SJCRH30 (cell line): Measurements from ENCODE around the gene SELP. TPM values are rescaled to one million over a fixed set of nuclear protein-coding genes. Genes with fewer than 3 reads are reported as not detected.
"Not testable (repeated sequence)": the region's sequence is repeated elsewhere in the genome, so short reads cannot be mapped to it uniquely, and the experiment has no call there.

ENCODE experiments used
- DNase-seq, 2 experiments: peaks; one replicate each; pipeline ENCODE4 v3.0.0-alpha.2; 2015 to 2020
- H3K27ac ChIP-seq: fragments of 250-450 bp; sonication (Bioruptor Pico); 2 replicates; pipeline ENCODE4 v1.5.1; 2020; ENCODE audit warnings: mild to moderate bottlenecking, moderate library complexity
- H3K27me3 ChIP-seq: fragments of 250-450 bp; sonication (Bioruptor Pico); 2 replicates; pipeline ENCODE4 v1.5.1; 2020; ENCODE audit warnings: mild to moderate bottlenecking, moderate library complexity
- H3K36me3 ChIP-seq: fragments of 250-450 bp; sonication (Bioruptor Pico); 2 replicates; pipeline ENCODE4 v1.5.1; 2020; ENCODE audit warnings: mild to moderate bottlenecking, moderate library complexity
- H3K4me1 ChIP-seq: fragments of 250-450 bp; sonication (Bioruptor Pico); 2 replicates; pipeline ENCODE4 v1.5.1; 2020; ENCODE audit warnings: mild to moderate bottlenecking, moderate library complexity
- H3K4me3 ChIP-seq: fragments of 250-450 bp; sonication (Bioruptor Pico); 2 replicates; pipeline ENCODE4 v1.5.1; 2020; ENCODE audit warnings: mild to moderate bottlenecking, moderate library complexity
- H3K9me3 ChIP-seq: fragments of 250-450 bp; sonication (Bioruptor Pico); replicated peaks from 2 replicates; pipeline ENCODE4 v1.5.1; 2020; ENCODE audit warnings: mild to moderate bottlenecking, moderate library complexity
- total RNA-seq: library from RNA; depleted of rRNA; stranded (reverse); fragments of >200 nt; shearing (Covaris generic); gene quantifications from 2 replicates; pipeline ENCODE4 v1.2.3, GENCODE V29; 2014; rRNA removed

The SELP gene
- not detected in 2 replicates for total RNA-seq

DNA sequence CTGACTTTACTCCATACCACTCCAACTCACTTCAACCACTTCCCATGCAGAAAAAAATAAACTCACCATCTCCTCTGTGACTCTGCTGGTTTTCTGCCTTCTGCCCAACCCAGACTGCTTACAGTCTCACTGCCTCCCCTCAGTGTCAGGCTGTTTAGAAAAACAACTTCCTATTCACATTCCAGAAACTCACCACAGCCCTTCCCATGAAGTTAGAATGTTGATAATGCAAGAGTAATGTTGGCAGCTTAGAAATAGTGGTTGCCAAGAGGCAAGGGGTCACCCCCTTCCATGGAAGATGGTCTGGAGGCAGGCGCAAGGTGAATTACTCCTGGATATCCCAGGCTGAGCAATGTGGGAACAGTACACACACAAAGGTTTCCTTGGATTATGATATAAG lies at the start of gene SELP:
Gene SELP (minus strand): TSS at position 119 of the 400 bp plus-strand sequence. CDS start 50 bp downstream, at position 69.
- DNase-seq, result no peak
- H3K27ac ChIP-seq, result no peak within 1 kb of the TSS
- H3K4me3 ChIP-seq, result no peak within 1 kb of the TSS
- no peaks in the 10 kb centered on the region for H3K27me3 ChIP-seq
- no peaks in the 10 kb centered on the region for H3K4me1 ChIP-seq
- H3K36me3 ChIP-seq, result no peaks in the 10 kb centered on the region
- H3K9me3 ChIP-seq, result no peaks in the 10 kb centered on the region

DNA sequence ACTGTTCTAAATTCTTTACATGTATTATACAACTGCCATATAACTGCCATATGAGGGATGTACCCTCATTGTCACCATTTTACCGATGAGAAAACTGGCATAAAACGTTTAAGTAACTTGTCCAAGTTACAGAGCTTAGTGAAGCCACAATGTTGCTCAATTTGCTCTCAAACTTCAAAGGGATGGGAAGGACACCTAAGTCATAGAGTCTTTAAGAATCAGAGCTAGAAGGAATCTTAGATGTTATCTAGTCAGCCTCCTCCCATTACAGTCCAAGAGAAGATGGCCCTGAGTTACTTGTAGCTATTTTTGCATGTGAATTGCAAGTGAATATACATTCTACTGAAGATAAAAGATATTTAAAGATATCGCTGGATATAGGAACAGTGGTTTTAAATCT lies 49.8 kb upstream of the SELP start:
- DNase-seq, result no peak
- H3K9me3 ChIP-seq, result no peaks in the 10 kb centered on the region
- no peaks in the 10 kb centered on the region for H3K36me3 ChIP-seq
- no peaks in the 10 kb centered on the region for H3K4me1 ChIP-seq
- H3K27me3 ChIP-seq, result no peaks in the 10 kb centered on the region
- no peak overlapping the region for H3K27ac ChIP-seq
- H3K4me3 ChIP-seq, result no peak overlapping the region

DNA sequence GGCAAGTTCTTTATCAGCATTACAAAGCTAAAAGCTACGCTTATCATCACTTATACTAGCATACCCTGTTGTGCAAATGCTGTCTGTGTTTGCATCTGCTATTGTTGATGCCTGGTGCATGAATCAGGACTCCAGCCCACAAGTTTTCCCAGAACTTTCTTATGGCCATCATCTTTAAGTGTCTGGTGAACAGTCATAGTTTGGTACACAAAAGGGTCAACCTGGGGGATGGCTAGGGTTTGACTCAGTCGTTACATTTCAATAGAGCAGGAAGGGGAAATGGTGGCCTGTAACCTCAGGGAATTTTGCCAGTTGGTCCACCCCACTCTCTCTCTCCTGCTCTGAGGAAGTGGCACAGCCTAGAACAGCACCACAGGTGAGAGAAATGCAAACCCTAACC lies 46.1 kb upstream of the SELP start:
- no peak overlapping the region for H3K4me3 ChIP-seq
- no peaks in the 10 kb centered on the region for H3K27me3 ChIP-seq
- no peak overlapping the region for H3K27ac ChIP-seq
- no peaks in the 10 kb centered on the region for H3K36me3 ChIP-seq
- DNase-seq, result no peak
- no peaks in the 10 kb centered on the region for H3K9me3 ChIP-seq
- no peaks in the 10 kb centered on the region for H3K4me1 ChIP-seq

DNA sequence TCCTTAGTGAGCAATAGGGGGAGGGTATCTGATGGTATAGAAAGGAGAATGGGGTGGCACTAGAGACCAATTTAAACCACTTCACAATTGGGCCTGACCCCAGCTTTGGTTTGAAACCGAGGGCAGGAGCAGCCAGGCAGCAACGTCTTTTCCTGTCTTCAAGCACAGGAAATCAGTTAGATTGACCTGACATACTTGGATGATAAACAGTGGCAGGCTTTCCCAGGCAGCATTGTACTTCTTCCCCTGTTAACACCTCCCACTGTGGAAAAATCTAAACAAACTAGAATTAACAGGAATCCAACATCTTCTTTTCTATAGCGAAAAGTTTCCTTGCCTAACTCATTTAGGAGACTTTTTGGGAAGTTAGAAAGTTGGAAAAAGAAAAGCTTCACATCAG lies 40.9 kb upstream of the SELP start:
- DNase-seq, result no peak
- no peak overlapping the region for H3K27ac ChIP-seq

DNA sequence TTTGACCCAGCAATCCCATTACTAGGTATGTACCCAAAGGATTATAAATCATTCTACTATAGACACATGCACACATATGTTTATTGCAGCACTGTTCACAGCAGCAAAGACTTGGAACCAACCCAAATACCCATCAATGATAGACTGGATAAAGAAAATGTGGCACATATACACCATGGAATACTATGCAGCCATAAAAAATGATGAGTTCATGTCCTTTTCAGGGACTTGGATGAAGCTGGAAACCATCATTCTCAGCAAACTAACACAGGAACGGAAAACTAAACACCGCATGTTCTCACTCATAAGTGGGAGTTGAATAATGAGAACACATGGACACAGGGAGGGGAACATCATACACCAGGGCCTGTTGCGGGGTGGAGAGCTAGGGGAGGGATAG lies 40.3 kb upstream of the SELP start:
- H3K4me3 ChIP-seq, H3K27ac ChIP-seq, H3K27me3 ChIP-seq, H3K36me3 ChIP-seq, H3K9me3 ChIP-seq, H3K4me1 ChIP-seq, DNase-seq: not testable (repeated sequence)

More for the DNA sequence above, 40.9 kb upstream of the SELP start:
- H3K9me3 ChIP-seq, result no peaks in the 10 kb centered on the region
- no peaks in the 10 kb centered on the region for H3K4me1 ChIP-seq
- H3K4me3 ChIP-seq, result no peak overlapping the region
- H3K27me3 ChIP-seq, result no peaks in the 10 kb centered on the region
- no peaks in the 10 kb centered on the region for H3K36me3 ChIP-seq

DNA sequence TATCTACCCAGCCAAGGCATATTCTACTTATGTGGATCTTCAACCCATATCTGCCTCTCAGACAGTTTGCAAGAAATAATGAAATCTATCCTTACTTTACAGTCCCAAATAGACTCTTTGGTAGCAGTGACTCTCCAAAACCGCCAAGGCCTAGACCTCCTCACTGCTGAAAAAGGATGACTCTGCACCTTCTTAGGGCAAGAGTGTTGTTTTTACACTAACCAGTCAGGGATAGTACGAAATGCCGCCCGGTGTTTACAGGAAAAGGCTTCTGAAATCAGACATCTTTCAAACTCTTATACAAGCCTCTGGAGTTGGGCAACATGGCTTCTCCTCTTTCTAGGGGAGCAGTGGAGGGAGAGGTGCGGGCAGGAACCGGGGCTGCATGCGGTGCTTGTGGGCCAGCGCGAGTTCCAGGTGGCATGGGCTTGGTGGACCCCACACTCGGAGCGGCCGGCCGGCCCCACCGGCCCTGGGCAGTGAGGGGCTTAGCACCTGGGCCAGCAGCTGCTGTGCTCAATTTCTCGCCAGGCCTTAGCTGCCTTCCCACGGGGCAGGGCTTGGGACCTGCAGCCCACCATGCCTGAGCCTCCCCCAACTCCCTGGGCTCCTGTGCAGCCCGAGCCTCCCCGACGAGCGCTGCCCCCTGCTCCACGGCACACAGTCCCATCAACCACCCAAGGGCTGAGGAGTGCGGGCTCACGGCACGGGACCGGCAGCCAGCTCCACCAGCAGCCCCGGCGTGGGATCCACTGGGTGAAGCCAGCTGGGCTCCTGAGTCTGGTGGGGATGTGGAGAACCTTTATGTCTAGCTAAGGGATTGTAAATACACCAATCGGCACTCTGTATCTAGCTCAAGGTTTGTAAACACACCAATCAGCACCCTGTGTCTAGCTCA lies 38.0 kb upstream of the SELP start:
- not testable (repeated sequence) for DNase-seq

DNA sequence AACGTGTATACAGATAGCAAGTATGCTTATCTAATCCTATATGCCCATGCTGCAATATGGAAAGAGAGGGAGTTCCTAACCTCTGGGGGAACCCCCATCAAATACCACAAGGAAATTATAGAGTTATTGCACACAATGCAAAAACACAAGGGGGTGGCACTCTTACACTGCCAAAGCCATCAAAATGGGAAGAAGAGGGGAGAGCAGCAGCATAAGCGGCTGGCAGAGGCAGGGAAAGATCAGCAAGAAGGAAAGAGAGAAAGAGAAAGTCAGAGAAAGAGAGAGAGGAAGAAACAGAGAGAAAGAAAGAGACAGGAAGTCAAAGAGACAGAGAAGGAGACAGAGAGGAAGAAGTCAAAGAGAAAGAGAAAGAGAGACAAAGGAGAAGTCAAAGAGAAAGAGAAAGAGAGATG lies 37.3 kb upstream of the SELP start:
- H3K9me3 ChIP-seq, H3K4me3 ChIP-seq, H3K27me3 ChIP-seq, H3K4me1 ChIP-seq, DNase-seq, H3K27ac ChIP-seq, H3K36me3 ChIP-seq: not testable (repeated sequence)

More for the DNA sequence above, 38.0 kb upstream of the SELP start:
- not testable (repeated sequence) for H3K4me1 ChIP-seq, H3K36me3 ChIP-seq, H3K4me3 ChIP-seq, H3K9me3 ChIP-seq, H3K27ac ChIP-seq, H3K27me3 ChIP-seq

DNA sequence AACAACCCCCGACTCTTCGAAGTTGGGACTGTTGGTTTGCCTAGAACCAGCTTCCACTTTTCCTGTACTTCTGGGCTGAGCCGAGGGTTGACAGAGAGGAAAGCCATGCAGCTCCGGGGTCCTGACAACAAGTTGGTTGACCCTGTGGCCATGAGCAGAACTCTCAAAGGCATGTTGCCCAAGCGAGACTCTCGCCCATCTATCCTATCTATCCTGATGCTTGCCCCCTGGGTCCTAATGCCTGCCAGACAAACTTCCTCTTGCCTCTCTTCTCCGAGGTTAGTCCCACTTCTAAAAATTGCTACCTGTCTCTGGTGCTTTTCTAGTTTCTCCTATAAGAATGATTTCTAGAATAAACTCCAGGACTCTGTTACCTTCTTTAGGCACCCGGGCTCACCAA lies 32.8 kb upstream of the SELP start:
- H3K27ac ChIP-seq, H3K9me3 ChIP-seq, H3K36me3 ChIP-seq, H3K4me3 ChIP-seq, DNase-seq, H3K4me1 ChIP-seq, H3K27me3 ChIP-seq: not testable (repeated sequence)

DNA sequence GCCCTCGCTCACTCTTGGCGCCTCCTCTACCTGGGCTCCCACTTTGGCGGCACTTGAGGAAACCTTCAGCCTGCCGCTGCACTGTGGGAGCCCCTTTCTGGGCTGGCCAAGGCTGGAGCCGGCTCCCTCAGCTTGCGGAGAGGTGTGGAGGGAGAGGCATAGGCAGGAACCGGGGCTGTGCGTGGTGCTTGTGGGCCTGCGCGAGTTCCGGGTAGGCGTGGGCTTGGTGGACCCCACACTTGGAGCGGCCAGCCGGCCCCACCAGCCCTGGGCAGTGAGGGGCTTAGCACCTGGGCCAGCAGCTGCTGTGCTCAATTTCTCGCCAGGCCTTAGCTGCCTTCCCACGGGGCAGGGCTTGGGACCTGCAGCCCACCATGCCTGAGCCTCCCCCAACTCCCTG lies 31.1 kb upstream of the SELP start:
- H3K27me3 ChIP-seq, H3K9me3 ChIP-seq, H3K27ac ChIP-seq, DNase-seq, H3K4me1 ChIP-seq, H3K36me3 ChIP-seq, H3K4me3 ChIP-seq: not testable (repeated sequence)

DNA sequence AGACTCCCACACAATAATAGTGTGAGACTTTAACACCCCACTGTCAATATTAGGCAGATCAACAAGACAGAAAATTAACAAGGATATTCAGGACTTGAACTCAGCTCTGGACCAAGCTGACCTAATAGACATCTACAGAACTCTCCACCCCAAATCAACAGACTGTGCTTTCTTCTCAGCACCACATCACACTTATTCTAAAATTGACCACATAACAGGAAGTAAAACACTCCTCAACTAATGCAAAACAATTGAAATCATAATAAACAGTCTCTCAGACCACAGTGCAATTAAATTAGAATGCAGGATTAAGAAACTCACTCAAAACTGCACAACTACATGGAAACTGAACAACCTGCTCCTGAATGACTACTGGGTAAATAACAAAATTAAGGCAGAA lies 28.9 kb upstream of the SELP start:
- H3K9me3 ChIP-seq, H3K27ac ChIP-seq, H3K4me1 ChIP-seq, H3K27me3 ChIP-seq, DNase-seq, H3K4me3 ChIP-seq, H3K36me3 ChIP-seq: not testable (repeated sequence)

DNA sequence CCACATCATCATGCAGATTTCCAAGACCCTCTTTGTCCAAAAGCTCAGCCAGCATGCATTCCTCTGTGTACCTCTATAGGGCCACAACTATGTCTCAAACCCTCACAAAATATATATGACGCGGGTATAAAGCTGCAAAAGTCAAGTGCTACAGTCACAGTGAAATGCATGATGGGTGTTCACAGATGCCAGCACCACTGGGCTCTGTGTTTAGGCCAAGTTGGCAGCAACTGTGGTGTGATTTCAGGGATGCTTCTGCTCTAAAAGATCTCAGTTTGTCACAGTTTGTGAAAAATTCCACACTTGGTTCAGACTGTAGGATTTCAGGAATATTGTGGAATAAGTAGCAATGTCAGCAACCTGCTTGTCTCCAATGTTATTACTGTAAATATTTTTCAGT lies 23.9 kb upstream of the SELP start:
- no peak for DNase-seq
- Histone ChIP-seq H3K4me1 (no peaks in the 10 kb centered on the region), H3K27me3 (no peaks in the 10 kb centered on the region), H3K9me3 (no peaks in the 10 kb centered on the region), H3K27ac (no peak overlapping the region), H3K4me3 (no peak overlapping the region), H3K36me3 (no peaks in the 10 kb centered on the region)

DNA sequence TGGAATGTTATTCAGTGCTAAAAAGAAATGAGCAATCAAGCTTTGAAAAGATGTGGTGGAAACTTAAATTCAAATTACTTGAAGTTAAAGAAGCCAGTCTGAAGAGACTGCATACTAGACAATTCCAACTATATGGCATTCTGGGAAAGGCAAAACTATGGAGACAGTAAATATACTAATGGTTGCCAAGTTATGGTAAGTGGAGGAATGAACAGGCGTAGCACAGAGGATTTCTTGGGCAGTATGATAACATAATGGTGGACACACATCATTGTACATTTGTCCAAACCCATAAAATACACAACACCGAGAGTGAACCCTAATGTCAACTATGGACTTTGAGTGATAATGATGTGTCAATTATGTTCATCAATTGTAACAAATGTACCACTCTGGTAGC lies 21.1 kb upstream of the SELP start:
- no peaks in the 10 kb centered on the region for H3K9me3 ChIP-seq
- no peaks in the 10 kb centered on the region for H3K4me1 ChIP-seq
- no peaks in the 10 kb centered on the region for H3K27me3 ChIP-seq
- H3K4me3 ChIP-seq, result no peak overlapping the region
- no peak overlapping the region for H3K27ac ChIP-seq
- DNase-seq, result no peak
- H3K36me3 ChIP-seq, result no peaks in the 10 kb centered on the region

DNA sequence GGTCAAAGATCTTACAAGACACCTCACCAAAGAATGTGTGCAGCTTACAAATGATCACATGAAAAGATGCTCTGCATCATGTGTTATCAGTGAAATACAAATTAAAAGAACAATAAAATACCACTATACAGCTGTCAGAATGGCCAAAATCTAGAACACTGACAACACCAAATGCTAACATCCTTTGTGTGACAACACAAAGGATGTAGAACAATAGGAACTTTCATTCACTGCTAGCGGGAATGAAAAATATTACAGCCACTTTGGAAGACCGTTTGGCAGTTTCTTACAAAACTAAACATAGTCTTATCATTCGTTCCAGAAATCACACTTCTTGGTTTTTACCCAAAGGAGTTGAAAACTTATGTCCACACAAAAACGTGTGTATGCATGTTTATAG lies 20.6 kb upstream of the SELP start:
- H3K36me3 ChIP-seq, result no peaks in the 10 kb centered on the region
- no peak overlapping the region for H3K4me3 ChIP-seq
- no peaks in the 10 kb centered on the region for H3K27me3 ChIP-seq
- no peak overlapping the region for H3K27ac ChIP-seq
- DNase-seq, result no peak
- no peaks in the 10 kb centered on the region for H3K9me3 ChIP-seq
- H3K4me1 ChIP-seq, result no peaks in the 10 kb centered on the region

DNA sequence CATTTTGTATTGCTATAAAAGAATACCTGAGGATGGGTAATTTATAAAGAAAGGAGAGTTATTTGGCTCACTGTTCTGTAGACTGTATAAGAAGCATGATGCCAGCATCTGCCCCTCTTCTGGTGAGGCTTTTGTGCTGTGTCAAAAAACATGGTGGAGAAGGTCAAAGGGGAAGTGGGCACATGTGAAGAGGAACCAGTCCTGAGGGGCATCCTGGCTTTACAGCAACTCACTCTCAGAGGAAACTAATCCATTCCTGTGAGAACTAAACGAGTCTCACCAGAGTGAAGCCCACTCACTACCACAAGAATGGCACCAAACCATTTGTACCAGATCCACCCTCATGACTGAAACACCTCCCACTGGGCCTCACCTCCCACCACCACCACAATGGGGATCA lies 18.8 kb upstream of the SELP start:
- H3K27ac ChIP-seq, result no peak overlapping the region
- no peaks in the 10 kb centered on the region for H3K27me3 ChIP-seq
- no peaks in the 10 kb centered on the region for H3K36me3 ChIP-seq
- no peaks in the 10 kb centered on the region for H3K4me1 ChIP-seq
- H3K4me3 ChIP-seq, result no peak overlapping the region
- H3K9me3 ChIP-seq, result no peaks in the 10 kb centered on the region
- no peak for DNase-seq

DNA sequence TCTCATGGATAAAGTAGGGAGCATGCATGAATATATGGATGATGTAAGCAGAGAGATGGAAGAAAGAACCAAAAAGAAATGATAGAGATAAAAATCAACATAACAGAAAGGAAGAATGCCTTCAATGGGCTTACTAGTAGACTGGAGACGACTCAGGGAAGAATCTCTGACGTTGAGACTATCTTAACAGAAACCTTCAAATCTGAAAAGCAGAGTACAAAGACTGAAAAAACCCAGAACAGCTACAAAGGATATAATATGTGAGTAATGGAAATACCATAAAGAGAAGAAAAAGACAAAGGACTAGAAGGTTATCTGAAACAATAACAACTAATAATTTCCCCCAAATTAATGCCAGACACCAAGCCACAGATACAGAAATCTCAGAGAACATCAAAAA lies 18.3 kb upstream of the SELP start:
- no peak overlapping the region for H3K27ac ChIP-seq
- H3K36me3 ChIP-seq, result no peaks in the 10 kb centered on the region
- no peaks in the 10 kb centered on the region for H3K4me1 ChIP-seq
- DNase-seq, result no peak
- no peaks in the 10 kb centered on the region for H3K9me3 ChIP-seq
- no peak overlapping the region for H3K4me3 ChIP-seq
- no peaks in the 10 kb centered on the region for H3K27me3 ChIP-seq

DNA sequence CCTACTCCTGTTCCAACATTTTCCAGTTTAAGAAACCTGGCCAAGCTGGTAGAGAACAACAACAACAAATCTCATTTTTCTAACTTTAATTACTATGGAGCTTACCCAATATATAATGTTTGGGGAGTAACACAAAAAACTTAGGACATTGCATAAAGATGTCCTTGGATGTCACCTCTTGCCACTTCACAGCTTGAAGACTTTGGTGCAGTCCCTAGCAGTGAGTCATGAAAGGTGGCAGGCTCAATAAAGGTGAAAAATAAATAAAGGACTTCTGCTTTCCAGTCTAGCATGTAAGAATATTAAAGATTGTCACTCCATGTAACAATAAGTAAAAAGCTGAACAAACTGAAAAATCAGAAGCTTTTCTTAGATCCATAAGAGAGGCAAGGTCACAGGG lies 17.6 kb upstream of the SELP start:
- DNase-seq, result no peak
- Histone ChIP-seq H3K36me3 (no peaks in the 10 kb centered on the region), H3K4me1 (no peaks in the 10 kb centered on the region), H3K9me3 (no peaks in the 10 kb centered on the region), H3K4me3 (no peak overlapping the region), H3K27ac (no peak overlapping the region), H3K27me3 (no peaks in the 10 kb centered on the region)
